Neural crest cell (in vitro differentiated cells): ENCODE results near the gene DARS1. TPM values are rescaled to one million over a fixed set of nuclear protein-coding genes. Genes with fewer than 3 reads are reported as not detected.

ENCODE experiments used
- DNase-seq: peaks from one replicate; pipeline ENCODE4 v3.0.0; 2021; ENCODE audit warnings: low read depth, mixed read lengths, low spot score
- H3K27ac Mint-ChIP-seq: one replicate; pipeline ENCODE4 v1.8.0; 2021; ENCODE audit warnings: mild to moderate bottlenecking, mixed read lengths; ENCODE audit not compliant: unreplicated experiment
- H3K27me3 Mint-ChIP-seq: 2 replicates; pipeline ENCODE4 v1.8.0; 2021; ENCODE audit warnings: low read depth, mild to moderate bottlenecking, mixed read lengths
- H3K36me3 Mint-ChIP-seq: 2 replicates; pipeline ENCODE4 v1.8.0; 2021; ENCODE audit warnings: low read depth, mild to moderate bottlenecking, mixed read lengths
- H3K4me1 Mint-ChIP-seq: 2 replicates; pipeline ENCODE4 v1.8.0; 2021; ENCODE audit warnings: mixed read lengths
- H3K4me3 Mint-ChIP-seq: one replicate; pipeline ENCODE4 v1.8.0; 2021; ENCODE audit warnings: mild to moderate bottlenecking, mixed read lengths
- H3K9me3 Mint-ChIP-seq: 2 replicates; pipeline ENCODE4 v1.8.0; 2021; ENCODE audit warnings: mixed read lengths
- CTCF ChIP-seq: fragments of 200-600 bp; sonication (generic); conservative IDR thresholded peaks from 2 replicates; pipeline ENCODE4 v1.5.0; 2021; ENCODE audit warnings: antibody characterized with exemption, mild to moderate bottlenecking
- total RNA-seq: library from RNA; stranded (reverse); gene quantifications from 2 replicates; pipeline ENCODE4 v1.2.1, GENCODE V29; 2021

Gene DARS1
- total RNA-seq, 1 donor from 2014 or later: 73.8 TPM

GRCh38 chr2:136024616-136025015, 39.2 kb upstream of the DARS1 start:
- DNase-seq: no peak
- TF ChIP-seq CTCF: no peak
- no peaks in the 10 kb centered on the region for H3K36me3 Mint-ChIP-seq
- H3K4me1 Mint-ChIP-seq: peaks cover 83% of the 10 kb centered on the region
- H3K27me3 Mint-ChIP-seq: no peaks in the 10 kb centered on the region
- peak overlapping the region; percentile 99 for H3K27ac Mint-ChIP-seq
- H3K4me3 Mint-ChIP-seq: peak overlapping the region; percentile 80
- no peaks in the 10 kb centered on the region for H3K9me3 Mint-ChIP-seq

GRCh38 chr2:136024185-136024584, 38.8 kb upstream of the DARS1 start:
- Mint-ChIP-seq H3K9me3 (no peaks in the 10 kb centered on the region), H3K27ac (peak overlapping the region; percentile 69), H3K27me3 (no peaks in the 10 kb centered on the region), H3K36me3 (no peaks in the 10 kb centered on the region), H3K4me3 (no peak overlapping the region), H3K4me1 (peaks cover 87% of the 10 kb centered on the region)
- no peak for DNase-seq
- no peak for TF ChIP-seq CTCF

- no peak for TF ChIP-seq CTCF
- peaks cover 89% of the 10 kb centered on the region for H3K4me1 Mint-ChIP-seq
- no peaks in the 10 kb centered on the region for H3K9me3 Mint-ChIP-seq
- no peaks in the 10 kb centered on the region for H3K36me3 Mint-ChIP-seq
- H3K27me3 Mint-ChIP-seq: no peaks in the 10 kb centered on the region
- DNase-seq: no peak
- no peak overlapping the region for H3K27ac Mint-ChIP-seq
- H3K4me3 Mint-ChIP-seq: no peak overlapping the region
Observed at GRCh38 chr2:136023416-136023815, 38.0 kb upstream of the DARS1 start.

GRCh38 chr2:136022396-136023146, 37.1 kb upstream of the DARS1 start:
- Mint-ChIP-seq H3K9me3 (no peaks in the 10 kb centered on the region), H3K4me3 (peak overlapping the region; percentile 35), H3K27ac (peak overlapping the region; percentile 23), H3K4me1 (peaks cover 83% of the 10 kb centered on the region), H3K36me3 (no peaks in the 10 kb centered on the region), H3K27me3 (no peaks in the 10 kb centered on the region)
- DNase-seq: no peak
- no peak for TF ChIP-seq CTCF

GRCh38 chr2:136021976-136022375, 36.5 kb upstream of the DARS1 start:
- H3K4me1 Mint-ChIP-seq: peaks cover 77% of the 10 kb centered on the region
- no peak for TF ChIP-seq CTCF

More at GRCh38 chr2:136021976-136022375, 36.5 kb upstream of the DARS1 start:
- H3K4me3 Mint-ChIP-seq: peak overlapping the region; percentile 35
- H3K9me3 Mint-ChIP-seq: no peaks in the 10 kb centered on the region
- no peak overlapping the region for H3K27ac Mint-ChIP-seq
- DNase-seq: no peak
- H3K27me3 Mint-ChIP-seq: no peaks in the 10 kb centered on the region
- H3K36me3 Mint-ChIP-seq: no peaks in the 10 kb centered on the region
